GDM1 (cell line): ENCODE measurements around the gene TMEM204.
A peak's percentile ranks its signal among the peaks of the same experiment; 100 is the strongest.

ENCODE experiments used
- DNase-seq: peaks from one replicate; lab custom pipeline; 2025; lab: John Stamatoyannopoulos, UW

TMEM204 gene

GRCh38 chr16:1523581-1524245 is 9.8 kb upstream of the TMEM204 start:
- no peak for DNase-seq

- no peak for DNase-seq
These were observed 9.1 kb upstream of the TMEM204 start for GRCh38 chr16:1524366-1524765.

- no peak for DNase-seq
These were observed 7.4 kb upstream of the TMEM204 start for GRCh38 chr16:1525871-1526607.

GRCh38 chr16:1526608-1527555 is 6.6 kb upstream of the TMEM204 start:
- DNase-seq, result peak; percentile 6

- no peak for DNase-seq
These were observed 5.3 kb upstream of the TMEM204 start for GRCh38 chr16:1527836-1528811.

- no peak for DNase-seq
These were observed 4.4 kb upstream of the TMEM204 start for GRCh38 chr16:1528921-1529537.

- DNase-seq, result no peak
These were observed 3.0 kb upstream of the TMEM204 start for GRCh38 chr16:1530349-1530882.

GRCh38 chr16:1530883-1531637 is 2.4 kb upstream of the TMEM204 start:
- no peak for DNase-seq

GRCh38 chr16:1531638-1531910 is 1.9 kb upstream of the TMEM204 start:
- DNase-seq, result no peak

- DNase-seq, result no peak
These were observed 1.2 kb upstream of the TMEM204 start for GRCh38 chr16:1532081-1532760.

- DNase-seq, result no peak
These were observed 695 bp upstream of the TMEM204 start for GRCh38 chr16:1532771-1533170.

- DNase-seq, result no peak
These were observed 855 bp downstream of the TMEM204 start for GRCh38 chr16:1534021-1535020.

GRCh38 chr16:1535391-1536291 is 2.2 kb downstream of the TMEM204 start:
- DNase-seq, result no peak

- DNase-seq, result no peak
These were observed 3.1 kb downstream of the TMEM204 start for GRCh38 chr16:1536601-1537000.

- no peak for DNase-seq
These were observed 3.7 kb downstream of the TMEM204 start for GRCh38 chr16:1537138-1537577.

- DNase-seq, result no peak
These were observed 4.4 kb downstream of the TMEM204 start for GRCh38 chr16:1537763-1538289.
